Colonic mucosa (tissue), 4 donors: ENCODE results near the gene CCDC170. TPM values are rescaled to one million over a fixed set of nuclear protein-coding genes. Genes with fewer than 3 reads are reported as not detected.

ENCODE experiments used
- DNase-seq: peaks from one replicate; pipeline ENCODE4 v3.0.0-alpha.2; 2020
- H3K27ac ChIP-seq: fragments of 200-600 bp; one replicate; pipeline ENCODE4 v1.8.0; 2021
- H3K27me3 ChIP-seq: fragments of 200-600 bp; one replicate; pipeline ENCODE4 v1.8.0; 2021
- H3K36me3 ChIP-seq: fragments of 200-600 bp; one replicate; pipeline ENCODE4 v1.8.0; 2021
- H3K4me1 ChIP-seq: fragments of 200-600 bp; one replicate; pipeline ENCODE4 v1.8.0; 2021; ENCODE audit warnings: mild to moderate bottlenecking
- H3K4me3 ChIP-seq: fragments of 200-600 bp; one replicate; pipeline ENCODE4 v1.8.0; 2021
- H3K9ac ChIP-seq, 2 donors: one replicate each; pipeline ENCODE4 v1.7.0; 2013; ENCODE audit warnings: control low read depth in 2 of 2, low read depth in 2 of 2, low read length in 2 of 2
- H3K9me3 ChIP-seq: fragments of 200-600 bp; one replicate; pipeline ENCODE4 v1.8.0; 2021
- intact Hi-C: fragments of 100-400 bp; cut with DNase I; formaldehyde crosslinking; loops from one replicate; pipeline ENCODE4 v1.14.1; 2022
- total RNA-seq, 2 donors: library from RNA; stranded (reverse); fragmentation: NEBNext Ultra II Directional in 1 of 2; extraction: Animal tissue kit (Norgen Biotek cat#: 25700) in 1 of 2; gene quantifications; one replicate each; pipeline ENCODE4 v1.2.1, GENCODE V29; 2021
- TF ChIP-seq, protein P1 (sequence below): fragments of 200-600 bp; IDR thresholded peaks from one replicate; pipeline ENCODE4 v1.8.0; 2022; ENCODE audit warnings: antibody characterized with exemption, mild to moderate bottlenecking
- donor health status: healthy.
- donor health status: DM: no; HTN: no; CAD: no.
- donor health status: DM: no; HTN: no; CAD: no.

CCDC170 gene
- total RNA-seq, 2 donors from 2014 or later: 0.77 to 0.86 TPM

DNA sequence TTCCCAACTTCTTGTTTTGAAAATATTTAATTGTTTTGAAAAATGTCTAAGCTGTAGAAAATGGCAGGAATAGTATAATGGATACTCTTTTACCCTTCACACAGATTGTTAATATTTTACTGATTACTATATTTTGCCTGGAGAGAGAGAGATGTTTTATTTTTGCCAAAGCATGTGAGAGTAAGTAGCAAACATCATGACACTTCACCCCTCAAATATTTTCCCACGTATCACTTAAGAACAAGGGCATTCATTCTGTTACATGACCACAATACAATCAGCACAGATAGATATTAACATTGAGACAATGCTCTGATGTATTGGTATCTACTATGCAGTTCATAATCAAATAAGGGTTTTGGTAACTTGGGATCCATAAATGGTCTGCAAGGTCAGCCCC lies 116.5 kb downstream of the CCDC170 start:
- no peaks in the 10 kb centered on the region for H3K27me3 ChIP-seq
- H3K27ac ChIP-seq: no peak overlapping the region
- no peak for DNase-seq
- no peaks in the 10 kb centered on the region for H3K9me3 ChIP-seq
- no peaks in the 10 kb centered on the region for H3K36me3 ChIP-seq
- H3K4me3 ChIP-seq: no peak overlapping the region
- H3K4me1 ChIP-seq: no peaks in the 10 kb centered on the region
- no peak overlapping the region for H3K9ac ChIP-seq
- intact Hi-C loops: no loop called here
- TF ChIP-seq, protein P1, sequence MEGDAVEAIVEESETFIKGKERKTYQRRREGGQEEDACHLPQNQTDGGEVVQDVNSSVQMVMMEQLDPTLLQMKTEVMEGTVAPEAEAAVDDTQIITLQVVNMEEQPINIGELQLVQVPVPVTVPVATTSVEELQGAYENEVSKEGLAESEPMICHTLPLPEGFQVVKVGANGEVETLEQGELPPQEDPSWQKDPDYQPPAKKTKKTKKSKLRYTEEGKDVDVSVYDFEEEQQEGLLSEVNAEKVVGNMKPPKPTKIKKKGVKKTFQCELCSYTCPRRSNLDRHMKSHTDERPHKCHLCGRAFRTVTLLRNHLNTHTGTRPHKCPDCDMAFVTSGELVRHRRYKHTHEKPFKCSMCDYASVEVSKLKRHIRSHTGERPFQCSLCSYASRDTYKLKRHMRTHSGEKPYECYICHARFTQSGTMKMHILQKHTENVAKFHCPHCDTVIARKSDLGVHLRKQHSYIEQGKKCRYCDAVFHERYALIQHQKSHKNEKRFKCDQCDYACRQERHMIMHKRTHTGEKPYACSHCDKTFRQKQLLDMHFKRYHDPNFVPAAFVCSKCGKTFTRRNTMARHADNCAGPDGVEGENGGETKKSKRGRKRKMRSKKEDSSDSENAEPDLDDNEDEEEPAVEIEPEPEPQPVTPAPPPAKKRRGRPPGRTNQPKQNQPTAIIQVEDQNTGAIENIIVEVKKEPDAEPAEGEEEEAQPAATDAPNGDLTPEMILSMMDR: no peak

DNA sequence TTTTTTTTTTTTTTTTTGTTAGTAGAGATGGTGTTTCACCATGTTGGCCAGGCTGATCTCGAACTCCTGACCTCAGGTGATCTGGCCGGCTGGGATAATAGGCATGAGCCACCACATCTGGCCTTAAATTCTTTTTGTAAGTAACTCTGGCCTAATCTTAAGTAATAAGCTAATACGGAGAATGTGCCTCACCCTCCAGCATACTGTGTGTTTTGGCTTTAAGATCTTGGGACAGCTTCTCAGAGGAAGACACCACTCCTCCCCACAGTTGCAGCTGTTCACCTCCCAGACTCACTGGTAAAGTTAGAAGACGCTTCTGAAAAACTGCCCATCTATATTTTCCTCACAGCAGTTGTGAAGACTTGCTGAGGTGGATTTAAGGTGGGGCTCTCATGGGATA lies 120.8 kb downstream of the CCDC170 start:
- H3K27me3 ChIP-seq: no peaks in the 10 kb centered on the region
- no peaks in the 10 kb centered on the region for H3K4me1 ChIP-seq
- TF ChIP-seq, protein P1: no peak
- no peaks in the 10 kb centered on the region for H3K36me3 ChIP-seq
- intact Hi-C loops: no loop called here
- H3K9me3 ChIP-seq: no peaks in the 10 kb centered on the region
- no peak overlapping the region for H3K27ac ChIP-seq
- no peak overlapping the region for H3K4me3 ChIP-seq
- no peak overlapping the region for H3K9ac ChIP-seq
- DNase-seq: no peak

DNA sequence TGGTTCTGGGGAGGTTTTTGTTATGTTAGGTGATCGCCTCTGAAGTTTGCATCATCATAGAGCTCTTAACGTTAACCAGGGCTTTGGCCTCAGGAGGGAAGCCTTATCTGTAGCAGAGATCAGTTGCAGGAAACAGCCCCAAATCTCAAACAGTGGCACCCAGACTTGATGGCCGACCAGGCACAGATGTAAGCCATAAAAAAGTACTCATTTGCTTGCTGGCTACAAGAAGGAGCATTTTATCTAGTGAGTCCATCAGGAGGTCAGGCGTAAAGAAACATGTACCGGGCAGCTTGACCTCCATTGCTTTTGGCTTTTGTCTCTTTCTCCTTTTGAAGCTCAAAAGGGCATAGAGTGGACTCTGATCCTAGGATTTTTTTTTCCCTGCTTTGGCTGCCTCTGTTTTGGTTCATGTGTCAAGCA lies 122.3 kb downstream of the CCDC170 start:
- intact Hi-C loops: no loop called here

DNA sequence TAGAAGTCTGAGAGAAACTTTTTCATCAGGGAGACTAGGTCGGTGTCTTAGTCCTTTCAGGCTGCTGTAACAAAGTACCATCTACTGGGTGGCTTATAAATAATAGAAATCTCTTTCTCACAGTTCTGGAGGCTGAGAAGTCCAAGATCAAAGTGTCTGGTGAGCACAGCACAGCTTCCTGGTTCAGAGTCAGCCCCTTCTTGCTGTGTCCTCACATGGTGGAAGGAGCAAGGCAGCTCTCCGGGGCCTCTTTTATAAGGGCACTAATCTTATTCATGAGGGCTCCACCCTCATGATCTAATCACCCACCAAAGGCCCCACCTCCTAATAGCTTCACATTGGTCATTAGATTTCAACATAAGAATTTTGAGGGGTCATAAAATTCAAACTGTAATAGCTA lies 122.8 kb downstream of the CCDC170 start:
- H3K9me3 ChIP-seq: no peaks in the 10 kb centered on the region
- TF ChIP-seq, protein P1: no peak
- H3K4me1 ChIP-seq: no peaks in the 10 kb centered on the region
- H3K36me3 ChIP-seq: no peaks in the 10 kb centered on the region
- H3K9ac ChIP-seq: no peak overlapping the region
- DNase-seq: no peak
- no peak overlapping the region for H3K4me3 ChIP-seq
- H3K27ac ChIP-seq: no peak overlapping the region
- intact Hi-C loops: no loop called here
- no peaks in the 10 kb centered on the region for H3K27me3 ChIP-seq

More for the DNA sequence above, 122.3 kb downstream of the CCDC170 start:
- H3K36me3 ChIP-seq: no peaks in the 10 kb centered on the region
- no peaks in the 10 kb centered on the region for H3K9me3 ChIP-seq
- H3K27ac ChIP-seq: no peak overlapping the region
- H3K9ac ChIP-seq: no peak overlapping the region
- no peak for DNase-seq
- TF ChIP-seq, protein P1: no peak
- H3K4me3 ChIP-seq: no peak overlapping the region
- no peaks in the 10 kb centered on the region for H3K4me1 ChIP-seq
- H3K27me3 ChIP-seq: no peaks in the 10 kb centered on the region

DNA sequence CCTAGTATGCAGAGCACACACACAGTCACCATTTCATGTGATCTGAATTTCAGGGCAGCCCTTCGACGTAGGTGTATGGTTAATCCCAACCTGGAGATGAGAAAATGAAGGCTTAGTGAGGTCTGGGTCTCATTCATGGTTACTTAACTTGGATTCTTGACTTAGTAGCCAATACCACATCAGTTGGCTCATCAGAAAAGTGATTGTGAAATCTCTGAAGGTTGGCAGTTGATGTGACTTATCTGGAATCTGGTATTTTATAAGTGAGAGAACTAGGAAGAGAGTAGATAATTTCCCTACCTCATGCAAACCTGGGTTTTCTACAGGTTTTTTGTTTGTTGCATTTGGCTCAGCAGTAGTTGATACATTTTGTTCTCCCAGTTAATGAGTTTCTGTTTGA lies 123.7 kb downstream of the CCDC170 start:
- no peak overlapping the region for H3K9ac ChIP-seq
- H3K27me3 ChIP-seq: no peaks in the 10 kb centered on the region
- intact Hi-C loops: no loop called here
- H3K36me3 ChIP-seq: no peaks in the 10 kb centered on the region
- H3K4me3 ChIP-seq: no peak overlapping the region
- no peak overlapping the region for H3K27ac ChIP-seq
- no peaks in the 10 kb centered on the region for H3K9me3 ChIP-seq
- DNase-seq: no peak
- no peaks in the 10 kb centered on the region for H3K4me1 ChIP-seq
- TF ChIP-seq, protein P1: no peak

DNA sequence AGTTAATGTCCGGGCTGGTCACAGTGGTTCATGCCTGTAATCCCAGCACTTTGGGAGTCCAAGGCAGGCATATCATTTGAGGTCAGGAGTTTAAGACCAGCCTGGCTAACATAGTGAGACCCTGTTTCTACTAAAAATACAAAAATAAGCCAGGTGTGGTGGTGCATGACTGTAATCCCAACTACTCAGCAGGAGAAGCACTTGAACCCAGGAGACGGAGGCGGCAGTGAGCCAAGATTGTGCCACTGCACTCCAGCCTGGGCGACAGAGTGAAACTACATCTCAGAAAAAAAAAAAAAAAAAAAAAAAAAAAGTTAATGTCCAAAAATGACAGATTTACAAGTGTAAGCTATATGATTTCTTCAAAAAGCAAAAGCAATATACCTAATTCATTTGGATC lies 124.9 kb downstream of the CCDC170 start:
- Histone ChIP-seq H3K27ac (no peak overlapping the region), H3K4me3 (no peak overlapping the region), H3K36me3 (no peaks in the 10 kb centered on the region), H3K27me3 (no peaks in the 10 kb centered on the region), H3K9ac (no peak overlapping the region), H3K4me1 (no peaks in the 10 kb centered on the region), H3K9me3 (no peaks in the 10 kb centered on the region)
- intact Hi-C loops: no loop called here
- TF ChIP-seq, protein P1: no peak
- DNase-seq: no peak
